Measurements from ENCODE around the gene WDFY3. TPM values are rescaled to one million over a fixed set of nuclear protein-coding genes. Genes with fewer than 3 reads are reported as not detected.

WDFY3 gene
- total and polyA plus RNA-seq, 2 of the 4 experiments (the other 2 are of a cell fraction) = 12.5 to 58.1 TPM

DNA sequence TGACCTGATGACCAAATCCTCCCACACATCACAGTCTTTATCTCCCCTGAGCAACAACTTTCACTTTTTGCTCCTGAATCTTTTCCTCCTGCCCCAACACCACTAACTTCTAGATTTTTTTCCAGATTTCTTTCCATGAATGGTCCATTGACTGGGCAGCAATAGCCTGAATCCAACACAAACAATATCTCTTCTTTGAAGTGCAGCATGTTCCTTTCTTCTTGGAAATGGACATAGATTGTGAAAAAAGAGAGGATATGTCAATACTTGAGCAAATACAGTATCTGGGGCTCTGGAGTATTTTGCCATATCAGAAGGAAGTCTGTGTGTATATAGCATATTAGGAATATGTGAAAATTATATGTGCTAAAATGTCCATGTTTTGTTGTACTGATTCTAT lies 328.4 kb downstream of the WDFY3 start:
- H2BK5ac ChIP-seq (ENCODE audit: low read depth, low read length, poor library complexity, severe bottlenecking) = no peak overlapping the region
- TF ChIP-seq RCOR1 (IDR thresholded peaks at IDR 0.05; ENCODE audit: insufficient replicate concordance, low read length) (no peak), MAZ (IDR thresholded peaks at IDR 0.05; ENCODE audit: borderline replicate concordance, low read depth, low read length) (no peak), CTCF (conservative IDR thresholded peaks at IDR 0.05; ENCODE audit: low read depth, low read length) (no peak), CEBPB (IDR thresholded peaks at IDR 0.05; ENCODE audit: low read depth, low read length) (no peak), MAFK (IDR thresholded peaks at IDR 0.05; ENCODE audit: low read depth, low read length) (no peak), MXI1 (IDR thresholded peaks at IDR 0.05; ENCODE audit: borderline replicate concordance, low read depth, low read length) (no peak)
- TF ChIP-seq, protein P1, sequence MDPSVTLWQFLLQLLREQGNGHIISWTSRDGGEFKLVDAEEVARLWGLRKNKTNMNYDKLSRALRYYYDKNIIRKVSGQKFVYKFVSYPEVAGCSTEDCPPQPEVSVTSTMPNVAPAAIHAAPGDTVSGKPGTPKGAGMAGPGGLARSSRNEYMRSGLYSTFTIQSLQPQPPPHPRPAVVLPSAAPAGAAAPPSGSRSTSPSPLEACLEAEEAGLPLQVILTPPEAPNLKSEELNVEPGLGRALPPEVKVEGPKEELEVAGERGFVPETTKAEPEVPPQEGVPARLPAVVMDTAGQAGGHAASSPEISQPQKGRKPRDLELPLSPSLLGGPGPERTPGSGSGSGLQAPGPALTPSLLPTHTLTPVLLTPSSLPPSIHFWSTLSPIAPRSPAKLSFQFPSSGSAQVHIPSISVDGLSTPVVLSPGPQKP (IDR thresholded peaks at IDR 0.05; ENCODE audit: borderline replicate concordance, low read depth, low read length) = no peak
- H3K14ac ChIP-seq (replicated peaks; ENCODE audit: low read depth, low read length) = no peak overlapping the region
- peaks cover 2% of the 10 kb centered on the region; the same call in 1 of the 2 replicates for H3K4me1 ChIP-seq (ENCODE audit: control insufficient read depth, insufficient read depth, low read length)
- H3K36me3 ChIP-seq (ENCODE audit: control insufficient read depth, insufficient read depth, low read length) = no peaks in the 10 kb centered on the region
- H3K23ac ChIP-seq (ENCODE audit: low read depth, low read length) = no peak overlapping the region
- CTCF ChIA-PET = no interaction called here
- H3K4ac ChIP-seq (ENCODE audit: low read depth, low read length) = no peak overlapping the region
- H3K9me1 ChIP-seq (ENCODE audit: insufficient read depth, low read length) = no peaks in the 10 kb centered on the region
- H2AK9ac ChIP-seq (replicated peaks; ENCODE audit: low read depth, low read length, poor library complexity) = no peak overlapping the region
- H3K4me3 ChIP-seq (ENCODE audit: insufficient read depth, low read depth, low read length) = no peak overlapping the region
- H2BK120ac ChIP-seq (ENCODE audit: low read depth, low read length) = no peak overlapping the region
- H4K5ac ChIP-seq (ENCODE audit: low read depth, low read length) = no peak overlapping the region
- intact Hi-C loops (cut with micrococcal nuclease) = no loop called here
- no peak overlapping the region for H2AFZ ChIP-seq (replicated peaks; ENCODE audit: low read length, poor library complexity)
- H2AK5ac ChIP-seq (ENCODE audit: low read depth, low read length) = no peak overlapping the region
- H3K27me3 ChIP-seq (ENCODE audit: control insufficient read depth, insufficient read depth, low read length) = no peaks in the 10 kb centered on the region
- in situ Hi-C loops (cut with MboI; ENCODE audit: low sequenced_read_pairs) = no loop called here
- no TSS peak for BruUV-seq (replicated peaks)
- H3K4me2 ChIP-seq (ENCODE audit: low read depth, low read length) = no peak overlapping the region
- H3K27ac ChIP-seq (ENCODE audit: insufficient read depth, low read length) = no peak overlapping the region
- no peak overlapping the region for H4K91ac ChIP-seq (ENCODE audit: insufficient read depth, low read depth, low read length)
- no peak overlapping the region for H2BK20ac ChIP-seq (ENCODE audit: low read depth, low read length)
- no peak overlapping the region for H4K8ac ChIP-seq (ENCODE audit: low read depth in 2 of 2, low read length in 2 of 2)
- no peak for DNase-seq
- ATAC-seq (ENCODE audit: low read depth) = no peak
- H2BK15ac ChIP-seq (ENCODE audit: low read depth, low read length) = no peak overlapping the region
- no peak overlapping the region for H3K18ac ChIP-seq (ENCODE audit: low read depth, low read length)
- dilution Hi-C loops (cut with HindIII; ENCODE audit: low sequenced_read_pairs, unreplicated experiment) = no loop called here
- H3K79me1 ChIP-seq (ENCODE audit: low read depth in 1 of 2, low read length in 2 of 2) = no peaks in the 10 kb centered on the region
- H4K20me1 ChIP-seq (ENCODE audit: insufficient read depth, low read length) = no peaks in the 10 kb centered on the region
- no peak overlapping the region for H3K9ac ChIP-seq (ENCODE audit: low read depth, low read length)
- no peak overlapping the region for H3K56ac ChIP-seq (ENCODE audit: extremely low read depth, insufficient read depth, low read length)
- POLR2A ChIA-PET (ENCODE audit: unreplicated experiment) = no interaction called here
- no peaks in the 10 kb centered on the region for H3K9me3 ChIP-seq (ENCODE audit: control insufficient read depth, insufficient read depth, low read length)
